Measurements from ENCODE around the gene KRTAP4-16.
A peak's percentile ranks its signal among the peaks of the same experiment; 100 is the strongest.
"Not testable (repeated sequence)": the region's sequence is repeated elsewhere in the genome, so short reads cannot be mapped to it uniquely, and the experiment has no call there.

KRTAP4-16 gene

DNA sequence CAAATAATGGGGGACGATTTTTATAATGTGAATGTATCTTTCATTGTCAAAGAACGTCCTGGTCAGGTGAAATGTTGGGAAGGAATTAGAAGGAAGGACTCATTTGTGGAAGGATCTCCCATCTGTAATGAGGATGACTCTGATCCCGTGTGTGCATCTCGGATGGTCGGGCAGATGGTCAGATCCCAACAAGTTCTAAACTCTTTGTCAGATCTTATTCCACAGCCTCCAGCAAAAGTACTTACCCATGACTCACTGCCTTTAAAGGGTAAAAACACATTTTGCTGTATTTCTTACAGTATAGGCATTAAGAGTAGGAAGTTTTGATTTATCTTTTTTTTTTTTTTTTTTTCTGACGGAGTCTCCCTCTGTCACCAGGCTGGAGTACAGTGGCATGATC, 3.5 kb downstream of the KRTAP4-16 start:
- DNase-seq (ENCODE audit: low read depth), result peak; percentile 47
- H3K4me3 ChIP-seq (ENCODE audit: control insufficient read depth, low read depth, low read length), result no peak overlapping the region
- TF ChIP-seq, protein P1, sequence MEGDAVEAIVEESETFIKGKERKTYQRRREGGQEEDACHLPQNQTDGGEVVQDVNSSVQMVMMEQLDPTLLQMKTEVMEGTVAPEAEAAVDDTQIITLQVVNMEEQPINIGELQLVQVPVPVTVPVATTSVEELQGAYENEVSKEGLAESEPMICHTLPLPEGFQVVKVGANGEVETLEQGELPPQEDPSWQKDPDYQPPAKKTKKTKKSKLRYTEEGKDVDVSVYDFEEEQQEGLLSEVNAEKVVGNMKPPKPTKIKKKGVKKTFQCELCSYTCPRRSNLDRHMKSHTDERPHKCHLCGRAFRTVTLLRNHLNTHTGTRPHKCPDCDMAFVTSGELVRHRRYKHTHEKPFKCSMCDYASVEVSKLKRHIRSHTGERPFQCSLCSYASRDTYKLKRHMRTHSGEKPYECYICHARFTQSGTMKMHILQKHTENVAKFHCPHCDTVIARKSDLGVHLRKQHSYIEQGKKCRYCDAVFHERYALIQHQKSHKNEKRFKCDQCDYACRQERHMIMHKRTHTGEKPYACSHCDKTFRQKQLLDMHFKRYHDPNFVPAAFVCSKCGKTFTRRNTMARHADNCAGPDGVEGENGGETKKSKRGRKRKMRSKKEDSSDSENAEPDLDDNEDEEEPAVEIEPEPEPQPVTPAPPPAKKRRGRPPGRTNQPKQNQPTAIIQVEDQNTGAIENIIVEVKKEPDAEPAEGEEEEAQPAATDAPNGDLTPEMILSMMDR (conservative IDR thresholded peaks at IDR 0.05; ENCODE audit: control insufficient read depth, insufficient read depth, low read depth, low read length), result no peak

DNA sequence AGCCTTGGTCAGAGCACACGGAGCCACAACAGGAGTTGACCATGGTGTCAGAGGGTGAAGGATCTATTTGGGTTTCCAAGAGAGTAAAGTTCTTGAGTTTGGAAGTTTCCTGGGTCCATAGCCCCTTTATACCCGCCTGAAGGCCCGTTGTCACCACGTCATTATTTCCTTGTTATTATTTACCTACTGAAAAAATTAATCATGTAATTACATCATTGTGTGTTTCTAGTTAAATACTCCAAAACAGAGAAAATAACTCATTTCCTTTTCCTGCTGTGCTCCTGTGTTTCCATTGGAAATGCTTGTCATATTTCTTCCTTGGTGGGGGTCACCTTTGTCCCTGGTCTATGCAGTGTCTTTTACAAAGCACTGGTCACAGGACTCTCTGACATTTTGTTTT, 4.0 kb downstream of the KRTAP4-16 start, which contains the start of gene KRTAP4-8:
Gene KRTAP4-8 (minus strand): TSS at position 101 of the 400 bp plus-strand sequence. CDS start 58 bp downstream, at position 43.
- TF ChIP-seq, protein P1 (conservative IDR thresholded peaks at IDR 0.05; ENCODE audit: control insufficient read depth, insufficient read depth, low read depth, low read length), result no peak
- DNase-seq (ENCODE audit: low read depth), result no peak
- no peak within 1 kb of the TSS for H3K4me3 ChIP-seq (ENCODE audit: control insufficient read depth, low read depth, low read length)

DNA sequence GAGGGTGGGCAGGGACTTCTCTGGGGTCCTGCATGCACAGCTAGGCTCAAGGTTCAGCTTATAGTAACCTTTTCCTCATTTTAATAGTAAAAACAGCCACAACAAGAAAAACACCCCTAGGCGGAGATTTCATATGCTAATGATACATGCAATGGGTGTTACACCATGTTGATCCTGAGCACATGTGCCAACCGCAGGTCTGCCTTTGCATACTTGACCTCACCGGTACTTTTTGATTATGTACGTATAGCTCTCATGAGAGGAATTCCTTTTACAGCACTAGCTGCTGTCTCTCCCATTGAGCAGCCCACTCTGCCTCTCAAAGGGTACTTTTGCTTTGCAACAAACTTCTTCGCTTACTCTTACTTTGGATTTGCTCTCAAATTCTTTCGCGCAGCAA, 6.0 kb downstream of the KRTAP4-16 start:
- no peak for DNase-seq (ENCODE audit: low read depth)
- TF ChIP-seq, protein P1 (conservative IDR thresholded peaks at IDR 0.05; ENCODE audit: control insufficient read depth, insufficient read depth, low read depth, low read length), result no peak
- H3K4me3 ChIP-seq (ENCODE audit: control insufficient read depth, low read depth, low read length), result no peak overlapping the region

- DNase-seq (ENCODE audit: low read depth); H3K4me3 ChIP-seq (ENCODE audit: control insufficient read depth, low read depth, low read length): not testable (repeated sequence)
Observed at GRCh38 chr17:41088760-41089352, 13.2 kb downstream of the KRTAP4-16 start.

- DNase-seq (ENCODE audit: low read depth); H3K4me3 ChIP-seq (ENCODE audit: control insufficient read depth, low read depth, low read length): not testable (repeated sequence)
Observed at GRCh38 chr17:41084100-41084856, 17.7 kb downstream of the KRTAP4-16 start, which contains the start of gene KRTAP4-7. Gene KRTAP4-7 (plus strand): TSS chr17:41084150. CDS start chr17:41084207, 57 bp downstream.

- H3K4me3 ChIP-seq (ENCODE audit: control insufficient read depth, low read depth, low read length), result not testable (repeated sequence)
- DNase-seq (ENCODE audit: low read depth), result peak; percentile 40
Observed at GRCh38 chr17:41083427-41083826, 18.6 kb downstream of the KRTAP4-16 start.

DNA sequence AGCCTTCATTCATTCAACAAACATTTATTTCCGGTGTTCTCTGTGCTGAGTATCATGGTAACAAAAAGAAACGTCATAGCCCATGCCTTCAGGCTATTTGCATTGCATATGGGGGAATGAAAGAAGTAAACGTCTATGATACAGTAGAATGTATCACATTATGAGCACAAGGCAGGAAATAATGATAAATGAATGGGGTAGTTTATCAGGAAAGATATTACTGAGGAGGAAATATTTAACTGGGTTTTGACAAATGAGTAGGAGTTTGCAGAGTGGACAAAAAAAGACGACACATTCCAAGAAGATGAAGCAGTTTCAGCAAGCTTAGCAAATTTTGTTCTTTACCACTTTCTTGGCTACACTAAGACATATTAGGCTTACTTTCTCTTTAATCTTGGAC, 19.4 kb downstream of the KRTAP4-16 start:
- TF ChIP-seq, protein P1 (conservative IDR thresholded peaks at IDR 0.05; ENCODE audit: control insufficient read depth, insufficient read depth, low read depth, low read length), result no peak
- DNase-seq (ENCODE audit: low read depth), result no peak
- no peak overlapping the region for H3K4me3 ChIP-seq (ENCODE audit: control insufficient read depth, low read depth, low read length)

- no peak for DNase-seq (ENCODE audit: low read depth)
- H3K4me3 ChIP-seq (ENCODE audit: control insufficient read depth, low read depth, low read length), result no peak overlapping the region
- TF ChIP-seq, protein P1 (conservative IDR thresholded peaks at IDR 0.05; ENCODE audit: control insufficient read depth, insufficient read depth, low read depth, low read length), result no peak
Observed at GRCh38 chr17:41076788-41077187, 25.2 kb downstream of the KRTAP4-16 start.

Data from fibroblast of mammary gland (primary cell).